ENCODE measurements around the gene LAMC3.

The LAMC3 gene

GRCh38 chr9:131049829-131050715, 41.1 kb downstream of the LAMC3 start:
- DNase-seq = no peak

GRCh38 chr9:131050831-131051230, 41.9 kb downstream of the LAMC3 start:
- DNase-seq = no peak

- no peak for DNase-seq
Measured at GRCh38 chr9:131051592-131052517, 42.9 kb downstream of the LAMC3 start.

GRCh38 chr9:131053896-131054295, 44.9 kb downstream of the LAMC3 start:
- DNase-seq = no peak

GRCh38 chr9:131056781-131057506, 48.0 kb downstream of the LAMC3 start:
- no peak for DNase-seq

- DNase-seq = no peak
Measured at GRCh38 chr9:131060900-131061630, 52.1 kb downstream of the LAMC3 start.

GRCh38 chr9:131062969-131063368, 54.0 kb downstream of the LAMC3 start:
- DNase-seq = no peak

GRCh38 chr9:131065599-131065998, 56.6 kb downstream of the LAMC3 start:
- no peak for DNase-seq

GRCh38 chr9:131067625-131068024, 58.7 kb downstream of the LAMC3 start:
- DNase-seq = no peak

- no peak for DNase-seq
Measured at GRCh38 chr9:131068076-131068816, 59.3 kb downstream of the LAMC3 start.

- no peak for DNase-seq
Measured at GRCh38 chr9:131069699-131070098, 60.7 kb downstream of the LAMC3 start.

- no peak for DNase-seq
Measured at GRCh38 chr9:131072107-131072870, 63.3 kb downstream of the LAMC3 start.

GRCh38 chr9:131072871-131073237, 63.9 kb downstream of the LAMC3 start:
- DNase-seq = no peak

GRCh38 chr9:131076347-131077195, 67.6 kb downstream of the LAMC3 start:
- DNase-seq = no peak

- no peak for DNase-seq
Measured at GRCh38 chr9:131078427-131079366, 69.7 kb downstream of the LAMC3 start.

- no peak for DNase-seq
Measured at GRCh38 chr9:131080589-131080988, 71.6 kb downstream of the LAMC3 start.

- DNase-seq = no peak
Measured at GRCh38 chr9:131081868-131082267, 72.9 kb downstream of the LAMC3 start.

- no peak for DNase-seq
Measured at GRCh38 chr9:131082774-131083512, 74.0 kb downstream of the LAMC3 start.

All from NCI-H2029 (cell line).